ENCODE results near the gene IFNAR1. TPM values are rescaled to one million over a fixed set of nuclear protein-coding genes. Genes with fewer than 3 reads are reported as not detected.

The IFNAR1 gene
- total RNA-seq, 1 donor from 2014 or later: 8.8 TPM

DNA sequence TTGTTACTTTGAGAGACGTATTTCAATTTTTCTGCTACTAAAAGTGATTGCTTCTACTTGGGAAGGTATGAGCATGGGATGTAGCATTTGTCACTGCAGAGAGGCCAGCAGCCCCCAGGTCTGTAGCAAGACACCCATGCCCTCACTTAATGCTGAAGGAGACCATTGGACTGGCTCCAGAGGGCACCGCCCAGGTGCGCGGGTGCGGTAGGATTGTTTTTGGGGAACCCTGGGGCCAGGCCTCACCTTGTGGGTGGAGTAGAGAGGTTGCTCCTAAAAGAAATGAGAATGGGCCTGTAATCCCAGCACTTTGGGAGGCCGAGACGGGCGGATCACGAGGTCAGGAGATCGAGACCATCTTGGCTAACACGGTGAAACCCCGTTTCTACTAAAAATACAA is 47.8 kb downstream of the IFNAR1 start:
- TF ChIP-seq, protein P1, sequence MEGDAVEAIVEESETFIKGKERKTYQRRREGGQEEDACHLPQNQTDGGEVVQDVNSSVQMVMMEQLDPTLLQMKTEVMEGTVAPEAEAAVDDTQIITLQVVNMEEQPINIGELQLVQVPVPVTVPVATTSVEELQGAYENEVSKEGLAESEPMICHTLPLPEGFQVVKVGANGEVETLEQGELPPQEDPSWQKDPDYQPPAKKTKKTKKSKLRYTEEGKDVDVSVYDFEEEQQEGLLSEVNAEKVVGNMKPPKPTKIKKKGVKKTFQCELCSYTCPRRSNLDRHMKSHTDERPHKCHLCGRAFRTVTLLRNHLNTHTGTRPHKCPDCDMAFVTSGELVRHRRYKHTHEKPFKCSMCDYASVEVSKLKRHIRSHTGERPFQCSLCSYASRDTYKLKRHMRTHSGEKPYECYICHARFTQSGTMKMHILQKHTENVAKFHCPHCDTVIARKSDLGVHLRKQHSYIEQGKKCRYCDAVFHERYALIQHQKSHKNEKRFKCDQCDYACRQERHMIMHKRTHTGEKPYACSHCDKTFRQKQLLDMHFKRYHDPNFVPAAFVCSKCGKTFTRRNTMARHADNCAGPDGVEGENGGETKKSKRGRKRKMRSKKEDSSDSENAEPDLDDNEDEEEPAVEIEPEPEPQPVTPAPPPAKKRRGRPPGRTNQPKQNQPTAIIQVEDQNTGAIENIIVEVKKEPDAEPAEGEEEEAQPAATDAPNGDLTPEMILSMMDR (conservative IDR thresholded peaks at IDR 0.05; ENCODE audit: low read depth, low read length): no peak
- no peak overlapping the region for H3K4me3 ChIP-seq (ENCODE audit: low read depth, low read length)
- no peak for DNase-seq (ENCODE audit: low read depth)

DNA sequence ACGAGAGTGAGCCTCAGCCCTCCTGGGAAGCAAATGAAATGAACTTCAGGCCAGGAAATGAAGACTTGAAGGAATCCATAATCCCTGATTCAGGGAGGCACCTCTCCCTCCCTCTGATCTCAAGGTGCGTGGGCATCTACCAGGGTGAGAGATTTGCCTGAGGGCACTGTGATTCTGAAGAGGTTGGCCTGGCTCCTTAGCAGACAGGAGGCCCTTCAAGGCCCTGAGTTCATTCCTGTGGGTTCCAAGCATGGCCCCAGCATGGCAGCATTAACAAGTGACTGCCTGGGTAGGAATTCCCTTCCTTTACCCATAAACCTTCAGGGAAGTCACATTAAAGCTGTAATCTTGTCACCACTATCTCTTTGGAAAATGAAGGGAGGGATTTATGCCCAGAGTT is 48.7 kb downstream of the IFNAR1 start:
- TF ChIP-seq, protein P1 (conservative IDR thresholded peaks at IDR 0.05; ENCODE audit: low read depth, low read length): no peak
- DNase-seq (ENCODE audit: low read depth): no peak
- no peak overlapping the region for H3K4me3 ChIP-seq (ENCODE audit: low read depth, low read length)

- no peak overlapping the region for H3K4me3 ChIP-seq (ENCODE audit: low read depth, low read length)
- DNase-seq (ENCODE audit: low read depth): no peak
- TF ChIP-seq, protein P1 (conservative IDR thresholded peaks at IDR 0.05; ENCODE audit: low read depth, low read length): no peak
Measured at GRCh38 chr21:33374080-33374449, 49.3 kb downstream of the IFNAR1 start.

DNA sequence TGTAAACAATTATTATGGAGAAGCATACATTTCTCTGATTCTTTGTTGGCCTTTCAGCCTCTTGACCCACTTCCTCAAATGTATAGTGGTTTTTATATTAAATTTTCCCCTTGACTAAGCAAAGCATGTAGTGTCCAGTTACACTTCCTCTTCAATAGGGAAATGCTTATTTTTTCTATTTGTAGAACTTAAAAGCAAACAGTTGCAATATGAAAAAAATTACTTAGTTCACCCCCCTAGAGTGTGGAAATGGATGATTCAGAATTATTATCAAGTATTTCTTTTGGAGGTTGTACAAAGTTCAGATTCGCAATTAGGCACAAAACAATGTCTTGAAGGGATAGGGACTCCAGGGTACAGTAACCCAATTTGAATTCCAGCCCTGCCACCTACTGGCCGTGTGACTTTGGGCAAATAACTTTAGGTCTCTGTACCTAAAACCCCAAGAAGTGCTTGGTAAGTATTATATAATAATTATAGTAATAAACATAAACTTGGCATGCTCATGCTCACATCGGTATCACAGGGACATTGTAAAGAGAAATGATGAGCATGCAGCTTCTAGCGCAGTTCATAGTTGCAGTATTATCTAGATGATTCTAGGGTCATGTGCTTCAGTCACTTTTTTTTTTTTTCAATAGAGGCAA is 49.8 kb downstream of the IFNAR1 start:
- TF ChIP-seq, protein P1 (conservative IDR thresholded peaks at IDR 0.05; ENCODE audit: low read depth, low read length): peak; percentile 79
- H3K4me3 ChIP-seq (ENCODE audit: low read depth, low read length): no peak overlapping the region
- no peak for DNase-seq (ENCODE audit: low read depth)

DNA sequence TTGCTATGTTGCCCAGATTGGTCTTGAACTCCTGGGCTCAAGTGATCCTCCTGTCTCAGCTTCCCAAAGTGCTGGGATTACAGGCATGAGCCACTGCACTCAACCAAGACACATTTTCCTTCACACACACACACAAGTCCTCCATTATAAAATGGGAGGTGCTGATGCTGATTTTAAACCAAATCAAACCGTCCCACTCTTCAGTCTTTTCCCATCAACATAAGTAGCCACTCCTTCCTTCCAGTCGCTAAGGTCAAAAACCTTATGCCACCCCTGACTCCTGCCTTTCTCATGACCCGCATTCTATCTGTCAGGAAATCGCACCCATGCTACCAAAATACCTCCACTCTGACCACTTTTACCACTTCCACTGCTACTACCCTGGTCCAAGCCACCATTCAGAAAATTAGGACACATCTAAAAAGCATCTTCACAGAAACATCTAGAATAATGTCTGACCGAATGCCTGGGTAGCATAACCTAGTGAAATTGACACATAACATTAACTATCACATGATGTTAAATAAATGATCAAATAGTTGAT is 50.4 kb downstream of the IFNAR1 start:
- TF ChIP-seq, protein P1 (conservative IDR thresholded peaks at IDR 0.05; ENCODE audit: low read depth, low read length): no peak
- no peak for DNase-seq (ENCODE audit: low read depth)
- no peak overlapping the region for H3K4me3 ChIP-seq (ENCODE audit: low read depth, low read length)

DNA sequence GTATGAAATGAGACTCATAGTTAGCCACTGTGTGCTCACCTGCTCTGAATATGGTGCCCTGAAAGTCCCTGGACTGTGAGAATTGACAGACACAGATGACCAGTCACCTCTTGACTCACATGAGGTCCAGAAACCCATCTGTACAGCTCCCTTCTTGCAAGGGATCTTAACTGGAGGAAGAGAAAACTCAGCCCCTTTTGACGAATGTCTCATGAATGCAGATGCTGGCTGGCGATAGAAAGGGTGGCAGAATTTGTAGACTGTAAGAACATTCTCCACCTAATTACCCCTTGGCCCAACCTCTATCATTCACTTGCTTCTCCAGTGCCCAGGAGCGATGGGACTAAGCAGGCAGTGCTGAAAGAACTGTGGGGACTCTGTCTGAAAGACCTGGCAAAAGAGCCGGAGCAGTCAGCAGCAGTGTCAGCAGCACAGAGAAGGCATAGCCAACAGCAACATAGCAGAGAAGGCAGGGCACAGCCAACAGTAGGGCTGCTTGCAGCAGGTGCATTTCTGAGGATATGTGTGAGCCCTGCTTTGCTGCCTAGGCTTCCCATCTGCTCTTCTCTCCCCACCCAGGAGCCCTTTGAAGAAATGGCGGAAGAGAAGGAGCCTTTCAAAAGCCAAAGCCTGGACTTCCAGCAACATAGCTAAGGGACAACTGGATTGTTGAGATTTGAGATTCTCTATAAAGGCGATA is 52.6 kb downstream of the IFNAR1 start:
- TF ChIP-seq, protein P1 (conservative IDR thresholded peaks at IDR 0.05; ENCODE audit: low read depth, low read length): no peak
- H3K4me3 ChIP-seq (ENCODE audit: low read depth, low read length): no peak overlapping the region
- no peak for DNase-seq (ENCODE audit: low read depth)

All from epithelial cell of proximal tubule (primary cell).